ENCODE results near the gene C17orf107. TPM values are rescaled to one million over a fixed set of nuclear protein-coding genes. Genes with fewer than 3 reads are reported as not detected.

The C17orf107 gene
- total RNA-seq, 1 experiment from 2014 or later, result 1.7 TPM

GRCh38 chr17:4948166-4948930 is 49.0 kb downstream of the C17orf107 start, which contains the start of gene PFN1:
PFN1 (minus strand) TSS chr17:4948530; CDS start chr17:4948394, 136 bp downstream.
- ChIA-PET RAD21 (ENCODE audit: low non-redundant PET in 1 of 2, low total read pairs in 2 of 2, uncharacterized antibody in 2 of 2, unreplicated experiment in 2 of 2) (interaction anchor here in 1 of 2 experiments (1.1 kb wide), 1 partner anchor 19 kb away, joined by 3 read pairs; the partner anchor contains the start of gene SPAG7), CTCF (interaction anchor here (1.4 kb wide), 1 partner anchor 8 kb away, joined by 3 read pairs; the partner anchor contains the start of genes RNF167 and SLC25A11), POLR2A (interaction anchor here (0.6 to 4.7 kb wide), 5 partner anchors 8 to 26 kb away, joined by 3 to 45 read pairs (median 5); partner anchors contain the start of genes RNF167, SLC25A11 and SPAG7)
- intact Hi-C loops (cut with micrococcal nuclease), result loop anchor here (1.0 to 5.0 kb wide), 2 partner anchors 8 to 39 kb away; partner anchors contain the start of genes CAMTA2, RNF167 and SLC25A11
- DNase-seq (ENCODE audit: low read depth, low spot score), result peak; percentile 74
- TF ChIP-seq ZBTB33 (IDR thresholded peaks at IDR 0.05; ENCODE audit: extremely low read depth, insufficient replicate concordance, low read length) (no peak), ZFX (IDR thresholded peaks at IDR 0.05) (peak; percentile 59; the same call in 1 of the 2 replicates), MAX (IDR thresholded peaks at IDR 0.05) (no peak; the same call in none of the 2 replicates), REST (IDR thresholded peaks at IDR 0.05; ENCODE audit: low read depth) (no peak), FOSL1 (IDR thresholded peaks at IDR 0.05; ENCODE audit: low read depth) (no peak; the same call in 1 of the 2 replicates), SIN3A (IDR thresholded peaks at IDR 0.05; ENCODE audit: low read depth) (peak; percentile 92), RAD21 (IDR thresholded peaks at IDR 0.05; ENCODE audit: low read depth) (no peak), ATF3 (IDR thresholded peaks at IDR 0.05) (no peak), CTCF (IDR thresholded peaks at IDR 0.05 in 2 of 3, conservative IDR thresholded peaks at IDR 0.05 in 1 of 3; ENCODE audit: borderline replicate concordance in 1 of 3, insufficient read depth in 1 of 3, low read depth in 2 of 3, low read length in 2 of 3) (no peak), POLR2AphosphoS5 (IDR thresholded peaks at IDR 0.05; ENCODE audit: low read depth, low read length) (peak; percentile 91), SRF (IDR thresholded peaks at IDR 0.05; ENCODE audit: low read depth) (no peak), SP1 (IDR thresholded peaks at IDR 0.05; ENCODE audit: low read depth) (peak; percentile 42), POLR2A (IDR thresholded peaks at IDR 0.05; ENCODE audit: borderline replicate concordance, extremely low read depth, insufficient read depth, insufficient read length) (peak; percentile 60)
- H3K9ac ChIP-seq (ENCODE audit: low read length), result peak within 1 kb of the TSS; percentile 97
- peaks cover 9 to 22% of the 10 kb centered on the region in 2 experiments; a peak in 2 of 4 replicates for H3K36me3 ChIP-seq (ENCODE audit: control insufficient read depth in 1 of 2, insufficient read depth in 2 of 2, low read length in 2 of 2)
- no TSS peak for BruUV-seq (replicated peaks)
- peaks cover 35 to 64% of the 10 kb centered on the region in 2 experiments for H3K4me1 ChIP-seq (ENCODE audit: control insufficient read depth in 1 of 2, insufficient read depth in 2 of 2, low read length in 2 of 2)
- H3K4me3 ChIP-seq (replicated peaks in 1 of 2; ENCODE audit: low read depth in 1 of 2, low read length in 2 of 2), result peak within 1 kb of the TSS; percentile 96 to 97
- peak within 1 kb of the TSS; percentile 99 for H3K27ac ChIP-seq (ENCODE audit: low read depth, low read length)
- no peaks in the 10 kb centered on the region for H3K9me3 ChIP-seq (ENCODE audit: control insufficient read depth in 1 of 2, insufficient read depth in 1 of 2, low read depth in 1 of 2, low read length in 2 of 2)
- peaks cover 12% of the 10 kb centered on the region; the same call in 1 of the 2 replicates for H4K20me1 ChIP-seq (ENCODE audit: insufficient read depth)
- peaks cover 62% of the 10 kb centered on the region for H3K79me2 ChIP-seq (ENCODE audit: insufficient read depth, low read length)
- H3K9me2 ChIP-seq (ENCODE audit: insufficient read depth), result no peaks in the 10 kb centered on the region
- H3K4me2 ChIP-seq (ENCODE audit: low read length), result peak within 1 kb of the TSS; percentile 100
- H3K27me3 ChIP-seq (ENCODE audit: insufficient read depth, low read length), result no peaks in the 10 kb centered on the region
- peak; percentile 51 for ATAC-seq
- no peak within 1 kb of the TSS for H2AFZ ChIP-seq (ENCODE audit: low read depth, low read length, poor library complexity, severe bottlenecking)
